Aorta (tissue), 5 donors: ENCODE data around the gene DPP4. TPM values are rescaled to one million over a fixed set of nuclear protein-coding genes. Genes with fewer than 3 reads are reported as not detected.

ENCODE experiments used
- ATAC-seq: fragments of 200-7000 bp; cut with Tn5 transposase; one replicate; pipeline ENCODE4 v1.9.1; 2022; ENCODE audit warnings: moderate library complexity; ENCODE audit not compliant: low FRiP score
- DNase-seq, 2 donors: peaks; one replicate each; pipeline ENCODE4 v3.0.0-alpha.2; 2020
- H3K27ac ChIP-seq, 2 donors: one replicate each; pipeline ENCODE4 v1.5.1; 2013; ENCODE audit warnings: low read length in 2 of 2, mild to moderate bottlenecking in 2 of 2, moderate library complexity in 2 of 2, control low read depth in 1 of 2, inconsistent platforms in 1 of 2, low read depth in 1 of 2
- H3K27me3 ChIP-seq, 2 donors: one replicate each; pipeline ENCODE4 v1.6.1; 2013; ENCODE audit warnings: control low read depth in 1 of 2, low read length in 1 of 2, mild to moderate bottlenecking in 1 of 2, moderate library complexity in 1 of 2; ENCODE audit not compliant: insufficient read depth in 2 of 2, control insufficient read depth in 1 of 2
- H3K36me3 ChIP-seq, 2 donors: one replicate each; pipeline ENCODE4 v1.6.1; 2013; ENCODE audit warnings: control low read depth in 1 of 2, low read length in 1 of 2, mild to moderate bottlenecking in 1 of 2; ENCODE audit not compliant: insufficient read depth in 2 of 2, control insufficient read depth in 1 of 2
- H3K4me1 ChIP-seq, 2 donors: one replicate each; pipeline ENCODE4 v1.6.1; 2013; ENCODE audit warnings: low read length in 2 of 2, control low read depth in 1 of 2, mild to moderate bottlenecking in 1 of 2, moderate library complexity in 1 of 2; ENCODE audit not compliant: insufficient read depth in 2 of 2, control insufficient read depth in 1 of 2
- H3K4me3 ChIP-seq, 2 donors: one replicate each; pipeline ENCODE4 v1.5.1; 2013; ENCODE audit warnings: low read length in 2 of 2, control low read depth in 1 of 2, mild to moderate bottlenecking in 1 of 2
- H3K9me3 ChIP-seq: one replicate; pipeline ENCODE4 v1.6.1; 2013; ENCODE audit warnings: mild to moderate bottlenecking, low read length; ENCODE audit not compliant: control insufficient read depth
- WGBS, 2 donors: extraction: QIAGEN DNeasy Blood & Tissue Kit; methylation state at CpG; one replicate each; pipeline ENCODE4 v1.1.7; 2013; 5-methylcytosine and 5-hydroxymethylcytosine counted together
- intact Hi-C, 2 donors: fragments of 100-400 bp; cut with DNase I; formaldehyde crosslinking; loops; one replicate each; pipeline versions ENCODE4 v1.14.2 to v1.15.0; 2022
- polyA plus RNA-seq, 2 donors: library from polyadenylated mRNA; stranded (reverse); fragments of 200-250 nt; gene quantifications; one replicate each; pipeline ENCODE4 v1.2.3, GENCODE V29; 2013
- total RNA-seq, 2 donors: library from RNA; stranded (reverse); fragmentation: NEBNext Ultra II Directional; extraction: Animal tissue kit (Norgen Biotek cat#: 25700); gene quantifications; one replicate each; pipeline ENCODE4 v1.2.1, GENCODE V29; 2021
- donor health status: healthy with polysubstance abuse.
- donor health status: Bipolar disorder and iron deficiency.
- donor health status: DM: no; HTN: no; CAD: no.
- donor health status: DM: no; HTN: no; CAD: no.
- donor health status: DM: yes; HTN: yes; CAD: no.

DPP4 gene
- total and polyA plus RNA-seq, 4 donors = 0.20 to 4.1 (median 3.6) TPM

DNA sequence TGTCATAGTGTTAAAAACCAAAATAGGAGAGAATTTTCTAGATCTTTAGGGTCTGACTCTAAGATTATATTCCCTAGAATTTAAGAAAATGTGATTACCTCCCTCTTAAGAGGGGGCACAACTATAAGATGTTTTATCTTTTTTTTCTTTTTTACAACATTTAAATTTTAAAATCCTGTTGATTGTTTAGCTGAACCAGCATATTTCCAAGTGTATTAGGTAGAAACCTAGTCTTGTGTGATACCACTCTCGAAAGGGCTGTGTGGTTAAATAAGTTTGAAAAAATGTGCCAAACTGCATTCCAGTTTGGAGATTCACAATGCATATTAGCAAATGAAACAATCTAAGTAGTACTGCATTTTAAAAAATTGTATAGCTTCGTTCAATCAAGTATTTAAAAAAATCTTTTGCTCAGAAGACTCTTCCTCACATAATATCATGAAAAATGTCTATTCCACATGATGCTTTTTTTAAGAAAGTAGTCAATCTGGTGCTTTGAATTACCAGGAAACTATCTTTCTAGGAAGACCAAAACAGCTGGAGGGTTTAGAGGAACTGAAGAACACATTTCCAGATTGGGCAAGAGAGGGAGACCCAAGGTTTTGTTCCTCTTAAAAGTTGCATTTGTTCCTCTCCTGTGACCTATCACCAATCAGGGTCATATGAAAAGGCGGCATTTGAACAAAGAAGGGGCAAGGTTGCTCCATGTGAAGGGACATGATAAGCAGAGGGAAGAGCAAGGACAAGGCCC lies 98.8 kb downstream of the DPP4 start:
- Histone ChIP-seq H3K4me3 (no peak overlapping the region), H3K4me1 (no peaks in the 10 kb centered on the region), H3K36me3 (no peaks in the 10 kb centered on the region), H3K27ac (no peak overlapping the region), H3K27me3 (no peaks in the 10 kb centered on the region), H3K9me3 (peaks cover 3% of the 10 kb centered on the region)
- intact Hi-C loops = no loop called here
- 79 to 80% methylated on average over 3 of the region's 3 CpGs for WGBS, 2 donors
- DNase-seq (no peak), ATAC-seq (no peak)

DNA sequence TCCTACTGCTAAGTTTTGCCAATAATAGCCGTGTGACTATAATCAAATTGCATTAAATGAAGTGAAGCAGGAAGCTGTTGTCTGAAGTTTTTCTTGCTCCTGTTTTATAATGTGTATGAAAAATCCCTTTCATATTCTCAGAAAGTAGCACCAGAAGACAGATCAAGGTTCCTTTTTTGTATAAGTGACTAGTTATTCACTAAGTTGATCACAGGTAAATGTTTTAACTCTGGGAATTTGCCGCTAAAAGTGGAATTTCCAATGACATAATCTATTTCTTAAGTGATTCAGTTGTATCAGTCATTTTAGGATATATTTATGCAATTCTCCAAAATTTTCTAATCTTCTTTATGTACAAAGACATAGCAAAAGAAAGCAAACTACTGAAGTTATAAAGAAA lies 99.6 kb downstream of the DPP4 start:
- Histone ChIP-seq H3K4me1 (no peaks in the 10 kb centered on the region), H3K27me3 (no peaks in the 10 kb centered on the region), H3K36me3 (no peaks in the 10 kb centered on the region), H3K27ac (no peak overlapping the region), H3K9me3 (peaks cover 3% of the 10 kb centered on the region), H3K4me3 (no peak overlapping the region)
- intact Hi-C loops = no loop called here
- DNase-seq (no peak), ATAC-seq (no peak)
- 86 to 91% methylated on average over 2 of the region's 2 CpGs for WGBS, 2 donors

DNA sequence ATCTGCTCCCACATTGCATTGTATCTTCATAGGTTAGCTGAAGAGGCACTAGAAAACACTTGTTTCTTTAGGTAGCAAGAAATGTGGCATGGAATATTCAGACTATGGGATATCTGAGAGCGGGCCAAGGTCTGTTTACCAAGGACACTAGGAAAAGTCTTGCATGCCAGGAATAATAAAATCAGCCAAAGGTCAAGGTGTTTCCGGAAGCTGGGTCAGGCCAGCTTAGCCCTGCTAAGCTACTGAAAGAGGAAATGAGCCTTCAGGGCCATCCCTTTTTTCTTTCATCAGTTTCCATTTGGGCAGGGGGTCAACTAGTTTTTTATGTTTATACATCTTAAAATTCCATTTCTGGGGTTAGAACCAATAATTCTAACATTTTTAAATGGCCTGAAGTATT lies 101.1 kb downstream of the DPP4 start:
- Histone ChIP-seq H3K4me1 (no peaks in the 10 kb centered on the region), H3K27me3 (no peaks in the 10 kb centered on the region), H3K36me3 (no peaks in the 10 kb centered on the region), H3K4me3 (no peak overlapping the region), H3K9me3 (peaks cover 3% of the 10 kb centered on the region), H3K27ac (no peak overlapping the region)
- intact Hi-C loops = no loop called here
- no peak for DNase-seq
- WGBS, 2 donors = 48 to 55% methylated on average over 2 of the region's 2 CpGs
- no peak for ATAC-seq

DNA sequence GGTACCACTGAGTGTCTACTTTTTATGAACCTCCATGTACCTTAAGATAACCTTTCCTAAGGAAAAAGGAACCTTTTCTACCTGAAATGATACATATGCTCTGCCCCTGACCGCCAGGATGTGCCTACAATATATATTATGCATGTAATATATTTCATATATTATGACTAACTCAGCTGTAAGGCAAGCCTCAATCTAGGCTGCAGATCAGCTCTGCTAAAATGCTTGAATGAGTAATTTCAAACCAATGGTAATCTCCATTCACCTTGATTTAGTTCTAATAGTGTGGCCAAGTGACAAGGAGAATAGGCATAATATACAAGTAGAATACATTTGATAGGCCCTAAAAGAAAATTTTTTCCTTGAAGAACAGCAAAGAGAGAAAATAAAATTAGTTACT lies 101.8 kb downstream of the DPP4 start:
- no peaks in the 10 kb centered on the region for H3K4me1 ChIP-seq
- H3K27me3 ChIP-seq = no peaks in the 10 kb centered on the region
- intact Hi-C loops = no loop called here
- no peak for ATAC-seq
- H3K9me3 ChIP-seq = peaks cover 3% of the 10 kb centered on the region
- no peak overlapping the region for H3K27ac ChIP-seq
- H3K4me3 ChIP-seq = no peak overlapping the region
- no peak for DNase-seq
- no peaks in the 10 kb centered on the region for H3K36me3 ChIP-seq
- WGBS, 2 donors = 84% methylated on average over 1 of the region's 1 CpG

DNA sequence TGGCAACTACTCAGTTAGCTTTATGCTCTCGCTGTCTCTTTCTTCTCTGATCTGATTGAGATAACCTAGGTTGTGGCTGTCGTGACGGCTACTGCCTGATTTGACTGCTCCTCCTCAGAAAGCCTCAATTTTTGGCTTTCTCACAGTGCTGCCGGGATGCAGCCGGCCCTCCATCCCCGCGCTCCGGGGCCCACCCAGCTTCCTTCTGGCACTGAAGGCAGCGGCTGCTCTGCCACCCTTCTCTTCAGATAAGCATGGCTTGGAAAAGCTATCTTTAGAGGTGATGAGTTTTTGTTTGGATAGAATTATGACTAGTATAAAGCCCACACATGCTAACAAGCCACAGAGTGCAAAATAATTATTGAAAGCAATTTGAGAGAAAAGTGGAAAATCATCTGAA lies 102.5 kb downstream of the DPP4 start:
- Histone ChIP-seq H3K36me3 (no peaks in the 10 kb centered on the region), H3K27me3 (peaks cover 0 to 1% of the 10 kb centered on the region in 2 donors)
- ATAC-seq = no peak

DNA sequence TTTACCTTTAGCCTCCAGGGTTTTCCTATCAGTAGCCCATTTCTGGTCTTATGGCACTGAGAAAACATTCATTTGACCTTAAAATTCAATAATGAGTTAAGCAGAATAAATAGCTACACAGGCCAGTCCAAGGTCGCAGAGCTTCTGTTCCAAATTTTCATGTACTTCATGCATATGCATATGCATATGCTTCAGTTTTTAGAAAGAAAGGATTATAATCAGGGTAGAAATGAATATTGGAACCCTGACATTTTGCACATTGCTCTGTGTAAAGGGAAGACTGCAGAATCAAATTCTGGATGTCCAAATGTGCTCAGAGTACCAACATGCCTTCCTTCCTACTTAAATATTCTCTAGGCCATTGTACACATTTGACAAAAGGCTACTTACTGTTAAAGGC lies 104.9 kb downstream of the DPP4 start:
- intact Hi-C loops = no loop called here
- no peaks in the 10 kb centered on the region for H3K9me3 ChIP-seq
- WGBS, 2 donors = 71 to 86% methylated on average over 1 of the region's 1 CpG

More for the DNA sequence above, 102.5 kb downstream of the DPP4 start:
- H3K9me3 ChIP-seq = peaks cover 3% of the 10 kb centered on the region
- H3K4me3 ChIP-seq = no peak overlapping the region
- intact Hi-C loops = no loop called here
- no peak for DNase-seq
- H3K27ac ChIP-seq = no peak overlapping the region
- 56 to 67% methylated on average over 9 of the region's 9 CpGs for WGBS, 2 donors
- H3K4me1 ChIP-seq = no peaks in the 10 kb centered on the region

DNA sequence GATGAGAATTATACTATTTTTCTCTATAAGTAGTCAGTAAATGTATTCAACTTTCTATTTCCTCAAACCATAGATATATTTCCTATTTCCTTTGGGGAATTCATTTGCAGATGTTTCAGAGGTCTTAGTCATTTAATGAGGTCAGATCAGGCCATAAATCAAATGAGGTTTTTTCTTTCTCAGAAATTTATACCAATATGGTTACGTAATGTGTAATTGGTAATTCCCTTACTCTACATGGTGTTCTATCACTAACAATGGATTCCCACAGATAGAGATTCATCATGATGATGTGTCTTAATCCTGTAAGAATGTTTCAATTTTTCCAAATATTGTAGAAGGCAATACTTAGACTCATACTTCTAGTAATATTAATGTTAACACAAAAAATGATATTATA lies 108.0 kb downstream of the DPP4 start:
- no peaks in the 10 kb centered on the region for H3K9me3 ChIP-seq
- H3K36me3 ChIP-seq = no peaks in the 10 kb centered on the region
- intact Hi-C loops = no loop called here
- H3K4me3 ChIP-seq = no peak overlapping the region
- H3K27me3 ChIP-seq = peaks cover 0 to 1% of the 10 kb centered on the region in 2 donors
- H3K4me1 ChIP-seq = no peaks in the 10 kb centered on the region
- WGBS, 2 donors = 46 to 84% methylated on average over 1 of the region's 1 CpG
- no peak for DNase-seq
- no peak overlapping the region for H3K27ac ChIP-seq
- no peak for ATAC-seq

More for the DNA sequence above, 104.9 kb downstream of the DPP4 start:
- Histone ChIP-seq H3K4me1 (no peaks in the 10 kb centered on the region), H3K4me3 (no peak overlapping the region), H3K27ac (no peak overlapping the region), H3K27me3 (peaks cover 0 to 1% of the 10 kb centered on the region in 2 donors), H3K36me3 (no peaks in the 10 kb centered on the region)
- DNase-seq (no peak), ATAC-seq (no peak)

DNA sequence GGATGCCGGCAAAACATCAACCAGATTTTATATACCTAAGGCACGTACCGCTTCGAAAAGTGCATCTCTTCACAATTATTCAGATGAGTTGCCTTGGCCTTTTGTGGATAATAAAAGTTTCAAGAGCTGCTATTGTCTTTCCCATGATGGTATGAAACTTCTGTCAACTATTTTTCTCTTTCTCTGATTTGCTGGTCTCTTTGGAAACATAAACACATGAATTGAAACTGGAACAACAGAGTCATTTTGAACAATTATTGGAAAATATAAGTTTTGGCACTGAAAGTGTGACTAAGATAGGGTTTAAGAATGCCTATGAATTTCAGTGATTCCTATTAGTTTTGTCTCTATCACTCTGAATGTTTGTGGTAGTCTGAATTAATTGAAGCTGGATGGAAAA lies 109.9 kb downstream of the DPP4 start:
- ATAC-seq (no peak), DNase-seq (no peak)
- Histone ChIP-seq H3K27ac (no peak overlapping the region), H3K9me3 (no peaks in the 10 kb centered on the region), H3K4me1 (no peaks in the 10 kb centered on the region), H3K36me3 (no peaks in the 10 kb centered on the region), H3K4me3 (no peak overlapping the region), H3K27me3 (peaks cover 0 to 1% of the 10 kb centered on the region in 2 donors)
- intact Hi-C loops = no loop called here
- WGBS, 2 donors = 96% methylated on average over 4 of the region's 4 CpGs

DNA sequence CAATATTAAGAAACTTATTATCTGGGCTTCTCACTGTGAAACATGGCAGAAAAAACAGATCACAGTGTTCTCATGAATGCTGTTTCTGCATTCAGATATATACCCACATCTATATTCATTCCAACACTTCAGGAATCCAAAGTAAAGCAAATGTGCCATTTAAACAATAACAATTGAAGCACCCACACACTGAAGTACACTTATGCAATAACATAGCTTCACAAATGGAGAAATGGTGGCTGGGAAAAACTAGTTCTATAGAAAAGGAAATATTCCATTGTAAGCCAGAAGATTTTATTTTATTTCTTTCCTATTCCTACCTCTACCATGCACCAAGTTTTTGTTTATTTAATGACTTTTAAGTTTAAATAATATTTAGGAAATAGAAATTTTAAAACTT lies 111.9 kb downstream of the DPP4 start:
- DNase-seq (no peak), ATAC-seq (no peak)
- Histone ChIP-seq H3K36me3 (no peaks in the 10 kb centered on the region), H3K9me3 (no peaks in the 10 kb centered on the region), H3K4me1 (no peaks in the 10 kb centered on the region), H3K27ac (no peak overlapping the region), H3K27me3 (peaks cover 0 to 1% of the 10 kb centered on the region in 2 donors), H3K4me3 (no peak overlapping the region)
- intact Hi-C loops = no loop called here
